NCI-H1436 (cell line): ENCODE measurements around the gene VEGFB.
"Not testable (repeated sequence)": the region's sequence is repeated elsewhere in the genome, so short reads cannot be mapped to it uniquely, and the experiment has no call there.

Experiments
- DNase-seq: peaks from one replicate; lab custom pipeline; 2025; lab: John Stamatoyannopoulos, UW

Gene VEGFB

DNA sequence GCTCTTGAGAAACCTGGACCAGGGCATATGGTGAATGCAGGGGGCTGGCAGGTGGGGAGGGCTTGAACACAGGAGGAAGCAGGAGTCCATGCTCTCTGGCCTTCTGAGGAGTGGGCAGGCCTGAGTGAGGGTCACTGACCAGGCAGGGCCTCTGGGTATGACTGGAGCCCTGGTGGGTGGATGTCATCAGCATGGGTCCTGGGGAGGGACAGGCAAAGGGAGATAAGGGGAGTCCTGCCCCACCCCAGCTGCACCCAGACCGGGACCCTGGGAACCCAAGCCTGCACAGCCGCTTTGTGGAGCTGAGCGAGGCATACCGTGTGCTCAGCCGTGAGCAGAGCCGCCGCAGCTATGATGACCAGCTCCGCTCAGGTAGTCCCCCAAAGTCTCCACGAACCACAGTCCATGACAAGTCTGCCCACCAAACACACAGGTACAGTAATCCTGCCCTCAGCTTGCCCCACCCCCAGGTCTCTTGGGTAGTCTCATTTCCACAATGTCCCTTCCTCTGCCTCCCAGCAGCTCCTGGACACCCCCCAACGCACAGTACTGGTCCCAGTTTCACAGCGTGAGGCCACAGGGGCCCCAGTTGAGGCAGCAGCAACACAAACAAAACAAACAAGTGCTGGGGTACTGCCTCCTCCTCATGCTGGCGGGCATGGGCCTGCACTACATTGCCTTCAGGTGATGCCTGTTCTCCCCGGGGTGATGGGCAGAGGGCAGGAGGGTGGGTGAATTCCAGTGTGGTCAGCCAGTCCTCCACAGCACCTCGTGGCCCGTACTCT is 2.0 kb upstream of the VEGFB start:
- DNase-seq = no peak

DNA sequence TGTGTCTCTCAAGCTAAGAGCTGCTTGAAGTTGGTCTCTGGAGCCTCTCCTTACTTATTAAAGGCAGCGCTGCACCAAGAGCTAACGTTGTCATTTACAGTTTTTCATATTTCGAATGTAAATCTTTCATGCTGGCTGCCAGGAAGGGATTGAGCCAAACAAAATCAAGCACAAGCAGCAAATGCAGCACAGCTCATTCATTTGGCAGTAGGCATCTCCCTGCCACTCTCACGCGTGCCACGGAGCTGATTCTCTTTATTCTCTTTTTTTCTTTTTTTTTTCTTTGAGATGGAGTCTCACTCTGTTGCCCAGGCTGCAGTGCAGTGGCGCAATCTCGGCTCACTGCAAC is 1.4 kb upstream of the VEGFB start:
- DNase-seq = no peak

DNA sequence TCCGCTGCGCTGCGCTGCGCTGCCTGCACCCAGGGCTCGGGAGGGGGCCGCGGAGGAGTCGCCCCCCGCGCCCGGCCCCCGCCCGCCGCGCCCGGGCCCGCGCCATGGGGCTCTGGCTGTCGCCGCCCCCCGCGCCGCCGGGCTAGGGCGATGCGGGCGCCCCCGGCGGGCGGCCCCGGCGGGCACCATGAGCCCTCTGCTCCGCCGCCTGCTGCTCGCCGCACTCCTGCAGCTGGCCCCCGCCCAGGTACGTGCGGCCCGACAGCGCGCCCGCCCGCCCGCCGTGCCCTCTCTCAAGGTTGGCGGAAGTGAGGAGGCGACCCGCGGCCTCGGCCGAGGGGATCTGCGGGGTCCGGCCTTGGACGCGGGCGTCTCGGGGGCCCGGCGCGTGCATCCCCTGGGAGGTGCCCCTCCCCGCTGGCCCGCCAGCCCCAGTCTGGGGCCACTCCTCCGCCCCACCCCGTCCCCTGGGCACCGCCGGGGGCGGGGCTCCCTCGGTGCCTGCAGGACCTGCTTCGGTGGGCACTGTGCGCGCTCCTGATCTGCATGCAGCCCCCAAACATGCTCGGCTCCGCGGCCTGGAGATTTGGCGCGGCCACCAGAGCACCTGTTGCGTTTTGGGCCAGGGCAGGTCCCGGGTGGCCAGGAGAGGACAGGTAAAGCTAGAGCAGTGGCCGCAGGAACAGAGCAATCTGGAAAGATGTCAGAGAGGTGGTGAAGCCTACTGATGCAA is 429 bp downstream of the VEGFB start:
- peak; percentile 57 for DNase-seq

DNA sequence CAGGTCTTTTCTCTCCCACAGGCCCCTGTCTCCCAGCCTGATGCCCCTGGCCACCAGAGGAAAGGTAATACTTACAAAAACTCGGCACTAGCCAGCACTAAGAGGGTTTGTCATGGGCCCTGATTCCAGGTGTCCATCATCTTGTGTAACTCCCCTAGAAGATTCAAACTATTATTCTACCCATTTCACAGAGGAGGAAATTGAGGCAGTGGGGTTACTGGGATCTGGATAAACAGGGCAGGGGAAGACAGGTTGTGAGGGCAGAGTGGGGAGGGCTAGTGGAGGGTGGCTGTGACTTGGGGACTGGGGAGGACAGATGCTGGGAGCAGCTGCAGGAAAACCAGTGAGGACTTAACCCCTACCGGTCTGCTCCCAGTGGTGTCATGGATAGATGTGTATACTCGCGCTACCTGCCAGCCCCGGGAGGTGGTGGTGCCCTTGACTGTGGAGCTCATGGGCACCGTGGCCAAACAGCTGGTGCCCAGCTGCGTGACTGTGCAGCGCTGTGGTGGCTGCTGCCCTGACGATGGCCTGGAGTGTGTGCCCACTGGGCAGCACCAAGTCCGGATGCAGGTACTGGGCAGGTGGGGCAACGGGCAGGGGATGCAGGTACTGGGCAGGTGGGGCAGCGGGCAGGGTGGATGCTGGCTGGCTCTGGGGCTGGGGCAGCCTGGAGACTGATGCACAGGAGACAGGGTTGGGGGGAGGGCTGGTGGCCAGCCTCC is 1.2 kb downstream of the VEGFB start:
- DNase-seq = no peak

DNA sequence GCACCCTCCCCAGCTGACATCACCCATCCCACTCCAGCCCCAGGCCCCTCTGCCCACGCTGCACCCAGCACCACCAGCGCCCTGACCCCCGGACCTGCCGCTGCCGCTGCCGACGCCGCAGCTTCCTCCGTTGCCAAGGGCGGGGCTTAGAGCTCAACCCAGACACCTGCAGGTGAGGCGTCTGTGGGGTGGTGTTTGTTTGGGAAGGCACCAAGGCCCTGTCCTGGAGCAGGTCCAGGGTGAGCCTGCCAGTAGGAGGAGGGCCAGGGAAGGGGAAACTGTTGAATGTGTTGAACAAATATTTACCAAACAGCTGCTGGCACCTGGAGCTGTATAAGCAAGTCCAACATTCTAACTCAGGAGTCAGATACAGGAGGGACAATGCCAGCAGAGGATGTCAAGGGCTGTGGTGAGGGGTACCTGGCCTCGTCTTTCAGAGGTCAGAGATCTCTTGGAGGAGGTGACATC is 3.1 kb downstream of the VEGFB start:
- DNase-seq = no peak

DNA sequence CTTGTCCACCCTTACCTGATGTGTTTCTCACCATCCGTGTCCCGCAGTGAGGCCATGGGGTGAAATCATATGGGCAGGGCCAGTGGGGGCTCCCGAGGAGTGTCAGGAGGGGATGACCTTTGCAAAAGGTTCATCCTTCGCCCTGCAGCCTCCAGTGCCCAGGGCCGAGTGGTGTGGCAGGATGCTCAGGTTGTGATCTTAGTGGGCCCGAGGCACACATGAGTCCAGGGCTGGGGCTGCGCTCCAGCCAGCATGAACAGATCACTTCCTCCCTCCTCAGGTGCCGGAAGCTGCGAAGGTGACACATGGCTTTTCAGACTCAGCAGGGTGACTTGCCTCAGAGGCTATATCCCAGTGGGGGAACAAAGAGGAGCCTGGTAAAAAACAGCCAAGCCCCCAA is 3.7 kb downstream of the VEGFB start:
- DNase-seq = no peak

DNA sequence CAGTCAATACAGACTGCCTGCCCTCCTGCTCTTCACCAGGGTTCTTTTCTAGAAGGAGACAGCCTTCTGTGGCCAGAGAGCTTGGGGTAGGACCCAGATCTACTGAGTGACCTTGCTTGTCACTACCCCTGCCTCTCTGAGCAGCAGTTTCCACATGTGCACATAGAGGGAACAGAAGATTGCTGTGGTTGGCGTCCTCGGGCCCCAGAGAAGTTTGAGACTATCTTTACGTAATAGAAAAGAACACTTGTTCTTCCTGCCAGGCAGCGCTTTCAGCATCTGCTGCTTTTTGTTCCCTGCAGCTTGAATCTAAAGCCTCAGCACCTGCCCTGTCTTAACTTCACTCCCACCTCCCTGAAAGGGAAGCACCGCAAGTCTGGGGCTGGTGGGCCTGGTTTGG is 4.6 kb downstream of the VEGFB start:
- DNase-seq = no peak

DNA sequence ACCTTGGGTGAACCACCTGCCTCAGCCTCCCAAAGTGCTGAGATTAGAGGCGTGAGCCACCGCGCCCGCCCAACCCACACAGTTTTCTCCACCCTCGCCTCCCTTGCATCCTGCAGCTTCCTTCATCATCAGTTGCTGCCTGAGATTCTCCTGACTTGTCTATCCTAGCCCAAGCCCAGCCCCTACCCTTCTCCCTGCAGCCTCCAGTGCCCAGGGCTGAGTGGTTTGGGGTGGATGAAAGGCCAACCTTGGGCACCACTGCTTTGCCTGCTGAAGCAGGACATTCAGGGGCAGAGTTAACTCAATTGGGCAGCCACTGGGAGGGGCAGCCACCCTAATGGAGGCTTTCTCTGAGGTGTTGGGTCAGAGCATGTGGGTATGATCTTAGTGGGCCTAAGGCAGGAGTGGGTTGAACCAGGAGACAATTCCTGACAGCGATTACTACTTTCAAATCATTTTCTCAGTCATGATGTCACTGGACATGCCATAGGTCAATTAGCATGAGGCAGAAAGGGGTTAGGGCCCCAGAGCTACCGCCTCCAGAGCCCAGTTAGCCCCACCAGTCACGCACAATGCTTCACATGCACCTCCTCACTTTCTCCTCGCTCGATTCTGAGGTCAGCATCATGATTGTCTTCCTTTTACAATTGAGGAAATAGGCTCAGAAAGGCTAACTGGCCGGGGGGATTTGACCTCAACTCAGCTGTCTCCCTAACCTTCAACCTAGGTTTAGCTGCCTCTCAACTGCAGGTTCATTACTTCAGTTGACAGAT is 5.5 kb downstream of the VEGFB start:
- DNase-seq = no peak

DNA sequence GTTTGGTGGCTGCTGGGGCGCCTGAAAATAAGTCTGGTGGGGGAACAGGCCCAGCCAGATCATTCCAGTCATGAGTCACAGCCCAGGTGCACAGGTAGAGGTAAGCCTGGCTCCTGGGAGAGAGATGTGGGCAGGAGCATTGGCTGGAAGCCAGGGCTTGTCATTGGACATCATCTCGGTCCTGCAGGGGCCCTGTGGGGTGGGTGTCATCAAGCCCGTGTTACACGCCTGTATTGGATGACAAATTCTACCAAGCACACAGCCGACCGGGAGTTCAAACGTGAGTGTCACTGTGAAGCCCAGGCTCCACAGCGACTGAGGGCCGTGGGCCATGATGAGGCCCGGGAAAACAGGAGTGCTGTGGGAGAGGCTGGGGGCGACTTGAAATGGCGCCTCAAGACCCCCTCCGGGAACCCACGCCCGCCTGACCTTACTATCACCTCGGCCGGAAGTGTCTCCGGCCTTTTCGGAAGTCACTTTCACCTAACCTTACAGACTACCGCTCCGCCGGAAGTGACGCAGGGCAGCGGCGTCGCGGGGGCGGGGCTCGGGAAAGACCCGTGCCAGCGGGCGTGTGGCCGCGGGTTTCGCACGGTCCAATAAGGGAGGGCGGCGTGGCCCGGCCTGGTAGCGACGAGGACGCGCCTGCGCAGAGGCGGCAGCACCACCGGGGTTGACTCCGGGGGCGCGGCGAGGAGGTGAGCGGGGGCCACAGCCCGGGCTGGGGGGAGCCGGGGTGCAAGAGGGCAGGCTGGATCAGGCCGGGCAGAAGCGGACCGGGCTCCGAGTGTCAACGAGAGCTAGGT is 6.3 kb downstream of the VEGFB start, which contains the start of gene FKBP2:
FKBP2 (plus strand) TSS at position 661 of the 806 bp plus-strand sequence. CDS start 1,293 bp downstream, outside the sequence.
- peak; percentile 95 for DNase-seq

DNA sequence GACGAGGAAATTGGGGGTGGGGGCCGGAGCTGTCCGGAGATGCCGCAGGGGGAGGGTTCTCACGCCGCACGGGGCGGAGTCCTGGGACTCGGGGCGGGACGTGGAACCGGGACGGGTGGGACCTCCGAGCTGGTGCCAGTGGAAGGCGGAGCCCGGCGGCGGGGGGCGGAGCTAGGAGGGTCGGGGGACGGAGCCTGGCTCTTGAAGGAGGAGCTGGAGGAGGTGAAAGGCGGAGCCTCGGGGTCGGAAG is 6.8 kb downstream of the VEGFB start:
- DNase-seq = no peak

DNA sequence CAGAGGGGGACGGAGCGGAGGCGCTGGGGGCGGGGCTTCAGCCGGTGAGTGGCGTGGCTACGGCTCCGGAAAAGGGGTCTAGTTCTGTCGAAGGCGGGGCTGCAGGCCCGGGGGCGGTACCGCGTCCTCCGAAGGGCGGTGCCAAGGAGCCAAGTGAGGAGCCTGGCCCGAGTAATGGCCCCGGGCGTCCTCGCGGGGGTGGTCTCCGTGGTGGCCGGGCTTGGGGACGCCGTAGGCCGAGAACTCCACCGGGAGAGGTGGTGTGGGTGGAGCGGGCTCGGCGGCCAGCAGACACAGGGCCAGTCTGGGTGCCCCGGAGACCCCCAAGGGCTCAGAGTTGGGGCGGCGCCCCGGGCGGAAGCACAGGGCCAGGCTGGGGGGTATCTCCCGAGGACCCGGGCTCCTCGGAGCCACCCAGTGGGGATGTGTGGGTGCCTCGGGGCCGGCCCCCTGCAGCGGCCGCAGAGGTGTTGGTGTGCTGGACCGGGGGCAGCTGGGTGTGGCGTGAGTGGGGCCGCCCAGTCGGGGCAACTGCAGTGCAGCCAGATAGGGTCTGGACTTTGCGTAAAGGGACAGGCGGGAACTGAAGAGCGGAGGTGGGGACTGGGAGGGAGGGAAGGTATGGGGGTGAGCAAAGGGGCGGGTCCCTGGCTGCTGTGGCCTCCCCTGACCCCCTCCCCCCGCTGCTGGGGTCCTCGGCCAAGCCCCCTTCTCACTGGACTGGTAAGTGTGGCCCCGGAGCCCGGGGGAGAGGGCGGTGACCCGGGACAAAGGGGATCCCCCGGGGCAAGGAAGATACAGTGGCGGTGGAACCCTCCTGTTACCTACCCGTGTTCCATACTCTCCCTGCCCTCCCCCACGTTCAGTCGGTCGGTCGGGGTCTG is 7.3 kb downstream of the VEGFB start:
- peak; percentile 97 for DNase-seq

DNA sequence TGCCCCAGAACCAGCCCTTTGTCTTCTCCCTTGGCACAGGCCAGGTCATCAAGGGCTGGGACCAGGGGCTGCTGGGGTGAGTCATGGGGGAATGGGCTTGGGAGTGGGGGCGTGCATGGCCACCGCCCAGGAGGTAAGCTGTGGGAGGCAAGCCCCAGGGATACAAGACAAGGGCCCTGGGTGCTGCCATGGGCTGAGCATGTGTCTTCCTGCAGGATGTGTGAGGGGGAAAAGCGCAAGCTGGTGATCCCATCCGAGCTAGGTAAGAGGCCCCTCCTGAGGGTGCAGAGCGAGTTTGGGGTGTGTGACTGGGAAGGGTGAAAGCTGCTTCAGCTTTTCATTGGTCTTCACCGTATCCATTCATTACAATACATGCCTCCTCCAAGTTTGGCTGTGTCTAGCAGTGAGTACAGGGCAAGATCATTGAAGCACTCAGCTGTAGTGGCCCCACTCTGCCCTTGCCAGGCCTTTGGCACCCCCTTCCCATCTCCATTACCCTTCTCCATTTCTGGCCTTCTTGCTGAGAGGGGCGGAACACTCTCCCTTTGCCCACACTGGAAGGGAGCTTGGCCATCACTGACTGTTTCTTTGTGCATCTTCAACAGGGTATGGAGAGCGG is 9.0 kb downstream of the VEGFB start:
- no peak for DNase-seq

DNA sequence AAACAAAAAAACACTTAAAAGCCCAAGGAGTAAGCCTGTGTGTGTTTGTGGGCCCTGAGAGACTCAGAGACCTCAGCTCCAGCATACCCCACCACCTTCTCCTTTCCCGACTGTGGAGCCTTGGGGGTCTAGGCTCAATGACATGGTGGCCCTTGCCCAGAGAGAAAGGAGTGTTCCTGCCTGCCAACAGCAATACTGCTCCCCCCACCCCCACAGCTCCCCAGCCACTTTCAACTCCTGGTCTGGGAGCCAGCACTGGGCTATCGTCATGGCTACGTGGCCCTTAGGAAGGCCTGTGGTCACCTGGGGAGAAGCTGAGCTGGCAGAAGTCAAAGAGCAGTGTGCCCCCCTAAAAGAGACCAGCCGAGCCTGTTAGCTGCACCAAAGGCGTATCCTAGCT is 9.7 kb downstream of the VEGFB start:
- no peak for DNase-seq

DNA sequence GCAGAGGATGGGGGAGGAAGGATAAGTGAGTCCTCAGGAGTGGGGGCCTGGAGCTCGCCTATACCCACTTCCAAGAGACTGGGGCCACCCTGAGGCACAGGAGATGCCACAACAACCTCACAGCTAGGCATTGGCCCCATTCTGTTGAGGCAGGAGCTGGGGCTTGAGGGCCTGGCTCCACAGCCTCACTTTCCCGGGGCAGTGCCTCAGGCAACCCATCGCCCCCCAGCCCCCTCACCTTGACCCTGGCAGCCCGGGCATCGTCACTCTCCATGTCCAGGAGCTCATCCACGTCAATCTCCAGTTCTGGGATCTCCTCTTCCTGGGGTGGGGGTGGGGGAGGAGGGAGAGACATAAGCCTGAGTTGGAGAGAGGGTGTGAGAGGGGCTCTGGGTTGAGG is 10.6 kb downstream of the VEGFB start:
- no peak for DNase-seq

DNA sequence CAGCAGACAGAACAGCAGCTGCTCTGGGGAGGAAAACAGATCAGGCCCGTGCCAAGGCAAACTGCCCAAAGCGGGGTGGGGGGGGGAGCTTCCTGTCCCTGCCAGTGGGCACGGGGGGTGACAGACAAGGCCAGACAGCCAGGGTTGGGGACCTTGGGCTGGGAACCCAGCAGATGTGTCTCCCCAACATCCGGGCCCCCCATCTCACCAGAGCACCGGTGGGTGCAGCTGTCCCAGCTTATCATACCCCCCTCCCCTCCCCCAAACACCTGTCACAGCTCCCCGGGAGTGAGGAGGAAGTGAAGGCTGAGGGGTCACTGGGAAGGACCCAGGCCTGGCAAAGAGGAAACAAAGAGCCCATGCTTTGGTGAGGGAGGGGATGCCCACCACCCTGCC is 11.0 kb downstream of the VEGFB start:
- no peak for DNase-seq

DNA sequence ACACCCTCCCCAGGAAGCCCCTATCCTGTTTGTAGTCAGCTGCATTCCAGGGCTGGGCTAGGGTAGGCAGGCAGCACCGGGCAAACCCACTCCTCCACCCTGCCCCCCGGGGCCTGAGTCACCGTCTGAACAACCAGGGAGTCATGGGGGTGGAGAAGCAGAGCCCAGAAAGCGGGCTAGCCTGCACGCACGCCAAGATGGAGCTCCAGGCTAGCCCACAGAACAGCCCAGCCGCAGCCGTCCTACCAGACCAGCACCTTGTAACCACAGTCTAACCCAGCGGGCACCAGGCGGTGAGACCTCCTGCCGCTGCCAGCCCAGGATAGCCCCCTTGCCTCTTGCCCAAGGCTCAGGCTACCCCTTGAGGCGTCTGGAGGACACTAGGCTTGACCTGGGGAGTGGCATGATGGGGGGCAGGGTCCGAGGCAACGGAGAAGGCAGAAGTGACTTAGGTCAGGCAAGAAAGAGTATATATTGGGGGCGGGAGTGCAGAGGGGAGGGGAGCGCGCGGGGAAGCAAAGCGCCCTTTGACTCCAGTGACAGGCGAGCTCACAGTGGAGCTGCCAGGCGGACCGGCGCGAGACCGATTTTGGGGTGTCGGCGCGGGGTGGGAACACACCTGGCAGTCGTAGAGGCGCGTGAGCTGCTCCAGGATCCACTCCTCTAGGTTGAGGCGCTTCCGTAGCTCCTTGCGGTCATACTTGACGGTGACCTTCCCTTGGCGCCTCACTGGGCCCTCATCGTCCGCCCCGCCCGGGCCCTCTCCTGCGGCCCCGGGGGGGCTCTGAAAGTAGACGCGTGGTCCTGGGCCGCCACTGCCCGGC is 11.6 kb downstream of the VEGFB start:
- no peak for DNase-seq

DNA sequence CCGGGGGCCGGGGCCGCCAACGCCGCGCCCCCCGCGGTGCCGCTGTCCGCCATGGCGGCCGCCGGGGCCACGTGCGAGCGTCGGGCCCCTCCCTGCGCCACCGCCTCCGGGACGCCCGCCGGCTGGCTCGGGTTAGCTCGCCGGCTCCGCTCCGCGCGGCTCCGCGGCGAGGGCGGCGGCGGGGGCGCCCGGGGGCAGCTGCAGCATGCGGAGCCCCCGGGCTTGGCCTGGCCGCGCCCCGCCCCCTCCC is 12.2 kb downstream of the VEGFB start:
- DNase-seq = not testable (repeated sequence)

DNA sequence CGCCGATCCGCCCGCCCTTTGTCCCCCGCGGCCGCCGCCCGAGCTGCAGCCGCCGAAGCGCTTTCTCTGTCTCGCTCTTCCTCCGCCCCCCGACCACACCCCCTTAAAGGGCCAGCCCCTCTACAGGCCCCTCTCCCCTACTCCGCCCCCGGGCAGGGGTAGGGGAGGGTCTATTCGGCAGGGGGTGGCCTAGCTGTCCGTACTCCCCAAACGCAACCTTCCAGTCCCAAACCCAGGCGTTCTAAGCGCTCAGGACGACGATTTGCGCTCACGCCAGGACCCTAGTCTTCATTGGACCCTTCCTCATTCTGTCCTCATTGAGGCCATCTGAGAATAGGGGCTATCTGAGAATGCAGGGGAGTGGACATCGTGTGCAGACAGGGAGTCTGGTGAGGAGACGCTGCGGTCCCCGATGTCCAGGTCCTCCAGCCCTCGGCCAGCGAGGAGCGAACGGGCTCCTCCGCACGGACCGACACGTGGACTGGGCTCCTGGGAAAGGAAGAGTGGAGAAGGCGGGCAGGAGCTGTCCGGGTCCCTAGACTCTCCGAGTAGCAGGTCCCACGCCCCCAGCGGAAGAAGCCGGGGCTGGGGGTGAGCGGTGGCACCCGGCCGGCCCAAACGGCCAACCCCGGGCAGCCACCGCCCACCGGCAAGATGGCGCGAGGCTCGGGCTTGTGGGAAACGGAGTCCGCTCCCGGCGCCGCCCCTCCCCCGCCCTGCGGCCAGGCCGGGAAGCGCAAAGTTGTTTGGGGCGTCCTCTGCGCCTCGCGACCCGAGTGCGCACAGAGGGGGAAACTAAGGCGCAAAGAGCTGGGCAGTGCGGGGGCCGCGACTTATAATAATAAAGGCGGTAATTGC is 12.7 kb downstream of the VEGFB start, which contains the start of gene PPP1R14B:
PPP1R14B (minus strand) TSS at position 73 of the 858 bp plus-strand sequence. CDS start 270 bp downstream, outside the sequence.
- DNase-seq = peak; percentile 73
